ENCODE results near the gene ASIP. TPM values are rescaled to one million over a fixed set of nuclear protein-coding genes. Genes with fewer than 3 reads are reported as not detected.
"Not testable (repeated sequence)": the region's sequence is repeated elsewhere in the genome, so short reads cannot be mapped to it uniquely, and the experiment has no call there.

ASIP gene
- total RNA-seq, 1 experiment from 2014 or later = not detected

- Histone ChIP-seq H3K9ac (ENCODE audit: low read length) (no peak overlapping the region), H3K27me3 (ENCODE audit: low read length) (no peaks in the 10 kb centered on the region), H3K4me3 (ENCODE audit: low read length) (no peak overlapping the region), H3K9me3 (ENCODE audit: low read length) (no peaks in the 10 kb centered on the region), H2AFZ (ENCODE audit: low read length) (no peak overlapping the region), H3K79me2 (ENCODE audit: low read length) (no peaks in the 10 kb centered on the region), H3K36me3 (ENCODE audit: insufficient read depth, low read length) (no peaks in the 10 kb centered on the region), H3K4me1 (ENCODE audit: low read length) (no peaks in the 10 kb centered on the region), H3K9me2 (replicated peaks; ENCODE audit: insufficient read depth, low read length) (no peaks in the 10 kb centered on the region), H3K4me2 (ENCODE audit: low read depth, low read length, poor library complexity, severe bottlenecking) (no peak overlapping the region), H3K27ac (ENCODE audit: low read length) (no peak overlapping the region), H4K20me1 (ENCODE audit: insufficient read depth, low read depth, low read length) (no peaks in the 10 kb centered on the region)
- DNase-seq = no peak
These were observed 29.6 kb upstream of the ASIP start for GRCh38 chr20:34211591-34211990.

GRCh38 chr20:34213213-34213612 is 28.0 kb upstream of the ASIP start:
- Histone ChIP-seq H3K4me3 (ENCODE audit: low read length) (no peak overlapping the region), H3K79me2 (ENCODE audit: low read length) (no peaks in the 10 kb centered on the region), H4K20me1 (ENCODE audit: insufficient read depth, low read depth, low read length) (no peaks in the 10 kb centered on the region), H3K36me3 (ENCODE audit: insufficient read depth, low read length) (no peaks in the 10 kb centered on the region), H3K4me1 (ENCODE audit: low read length) (no peaks in the 10 kb centered on the region), H2AFZ (ENCODE audit: low read length) (no peak overlapping the region), H3K27me3 (ENCODE audit: low read length) (no peaks in the 10 kb centered on the region), H3K9me3 (ENCODE audit: low read length) (no peaks in the 10 kb centered on the region), H3K27ac (ENCODE audit: low read length) (no peak overlapping the region), H3K9me2 (replicated peaks; ENCODE audit: insufficient read depth, low read length) (no peaks in the 10 kb centered on the region), H3K4me2 (ENCODE audit: low read depth, low read length, poor library complexity, severe bottlenecking) (no peak overlapping the region), H3K9ac (ENCODE audit: low read length) (no peak overlapping the region)
- no peak for DNase-seq

GRCh38 chr20:34215711-34216381 is 25.4 kb upstream of the ASIP start:
- Histone ChIP-seq H3K4me3 (ENCODE audit: low read length) (no peak overlapping the region), H3K27me3 (ENCODE audit: low read length) (no peaks in the 10 kb centered on the region), H3K9ac (ENCODE audit: low read length) (no peak overlapping the region), H3K9me3 (ENCODE audit: low read length) (no peaks in the 10 kb centered on the region), H3K4me1 (ENCODE audit: low read length) (no peaks in the 10 kb centered on the region), H3K36me3 (ENCODE audit: insufficient read depth, low read length) (no peaks in the 10 kb centered on the region), H3K4me2 (ENCODE audit: low read depth, low read length, poor library complexity, severe bottlenecking) (no peak overlapping the region), H4K20me1 (ENCODE audit: insufficient read depth, low read depth, low read length) (no peaks in the 10 kb centered on the region), H3K9me2 (replicated peaks; ENCODE audit: insufficient read depth, low read length) (no peaks in the 10 kb centered on the region), H2AFZ (ENCODE audit: low read length) (no peak overlapping the region), H3K79me2 (ENCODE audit: low read length) (no peaks in the 10 kb centered on the region), H3K27ac (ENCODE audit: low read length) (no peak overlapping the region)
- no peak for DNase-seq

GRCh38 chr20:34216382-34216742 is 24.9 kb upstream of the ASIP start:
- no peak overlapping the region for H3K9ac ChIP-seq (ENCODE audit: low read length)
- no peaks in the 10 kb centered on the region for H3K79me2 ChIP-seq (ENCODE audit: low read length)
- DNase-seq = no peak
- no peaks in the 10 kb centered on the region for H3K9me2 ChIP-seq (replicated peaks; ENCODE audit: insufficient read depth, low read length)
- H3K27me3 ChIP-seq (ENCODE audit: low read length) = no peaks in the 10 kb centered on the region
- no peak overlapping the region for H3K4me3 ChIP-seq (ENCODE audit: low read length)
- H3K9me3 ChIP-seq (ENCODE audit: low read length) = no peaks in the 10 kb centered on the region
- H3K4me2 ChIP-seq (ENCODE audit: low read depth, low read length, poor library complexity, severe bottlenecking) = no peak overlapping the region
- H3K27ac ChIP-seq (ENCODE audit: low read length) = no peak overlapping the region
- no peak overlapping the region for H2AFZ ChIP-seq (ENCODE audit: low read length)
- H3K4me1 ChIP-seq (ENCODE audit: low read length) = no peaks in the 10 kb centered on the region
- H4K20me1 ChIP-seq (ENCODE audit: insufficient read depth, low read depth, low read length) = no peaks in the 10 kb centered on the region
- no peaks in the 10 kb centered on the region for H3K36me3 ChIP-seq (ENCODE audit: insufficient read depth, low read length)

- no peaks in the 10 kb centered on the region for H4K20me1 ChIP-seq (ENCODE audit: insufficient read depth, low read depth, low read length)
- no peaks in the 10 kb centered on the region for H3K79me2 ChIP-seq (ENCODE audit: low read length)
- H3K4me2 ChIP-seq (ENCODE audit: low read depth, low read length, poor library complexity, severe bottlenecking) = no peak overlapping the region
- no peaks in the 10 kb centered on the region for H3K9me3 ChIP-seq (ENCODE audit: low read length)
- no peak for DNase-seq
- H3K27ac ChIP-seq (ENCODE audit: low read length) = no peak overlapping the region
- no peaks in the 10 kb centered on the region for H3K27me3 ChIP-seq (ENCODE audit: low read length)
- no peak overlapping the region for H3K4me3 ChIP-seq (ENCODE audit: low read length)
- H3K9ac ChIP-seq (ENCODE audit: low read length) = no peak overlapping the region
- no peaks in the 10 kb centered on the region for H3K36me3 ChIP-seq (ENCODE audit: insufficient read depth, low read length)
- H3K9me2 ChIP-seq (replicated peaks; ENCODE audit: insufficient read depth, low read length) = no peaks in the 10 kb centered on the region
- no peaks in the 10 kb centered on the region for H3K4me1 ChIP-seq (ENCODE audit: low read length)
- no peak overlapping the region for H2AFZ ChIP-seq (ENCODE audit: low read length)
These were observed 20.7 kb upstream of the ASIP start for GRCh38 chr20:34220561-34220960.

GRCh38 chr20:34222208-34222607 is 19.0 kb upstream of the ASIP start:
- Histone ChIP-seq H3K9ac (ENCODE audit: low read length) (no peak overlapping the region), H3K36me3 (ENCODE audit: insufficient read depth, low read length) (no peaks in the 10 kb centered on the region), H2AFZ (ENCODE audit: low read length) (no peak overlapping the region), H3K4me2 (ENCODE audit: low read depth, low read length, poor library complexity, severe bottlenecking) (no peak overlapping the region), H4K20me1 (ENCODE audit: insufficient read depth, low read depth, low read length) (no peaks in the 10 kb centered on the region), H3K79me2 (ENCODE audit: low read length) (no peaks in the 10 kb centered on the region), H3K9me3 (ENCODE audit: low read length) (no peaks in the 10 kb centered on the region), H3K27ac (ENCODE audit: low read length) (no peak overlapping the region), H3K9me2 (replicated peaks; ENCODE audit: insufficient read depth, low read length) (no peaks in the 10 kb centered on the region), H3K27me3 (ENCODE audit: low read length) (no peaks in the 10 kb centered on the region), H3K4me1 (ENCODE audit: low read length) (no peaks in the 10 kb centered on the region), H3K4me3 (ENCODE audit: low read length) (no peak overlapping the region)
- DNase-seq = no peak

GRCh38 chr20:34224251-34224650 is 17.0 kb upstream of the ASIP start:
- not testable (repeated sequence) for H3K36me3 ChIP-seq (ENCODE audit: insufficient read depth, low read length); H3K4me2 ChIP-seq (ENCODE audit: low read depth, low read length, poor library complexity, severe bottlenecking); H2AFZ ChIP-seq (ENCODE audit: low read length); H3K27ac ChIP-seq (ENCODE audit: low read length); H3K79me2 ChIP-seq (ENCODE audit: low read length); H3K4me3 ChIP-seq (ENCODE audit: low read length); H3K9ac ChIP-seq (ENCODE audit: low read length); H4K20me1 ChIP-seq (ENCODE audit: insufficient read depth, low read depth, low read length); H3K9me2 ChIP-seq (replicated peaks; ENCODE audit: insufficient read depth, low read length); DNase-seq; H3K4me1 ChIP-seq (ENCODE audit: low read length); H3K9me3 ChIP-seq (ENCODE audit: low read length); H3K27me3 ChIP-seq (ENCODE audit: low read length)

GRCh38 chr20:34231634-34232033 is 9.6 kb upstream of the ASIP start:
- no peak overlapping the region for H3K27ac ChIP-seq (ENCODE audit: low read length)
- no peaks in the 10 kb centered on the region for H3K79me2 ChIP-seq (ENCODE audit: low read length)
- H3K9ac ChIP-seq (ENCODE audit: low read length) = no peak overlapping the region
- no peaks in the 10 kb centered on the region for H3K27me3 ChIP-seq (ENCODE audit: low read length)
- H2AFZ ChIP-seq (ENCODE audit: low read length) = no peak overlapping the region
- H3K4me3 ChIP-seq (ENCODE audit: low read length) = no peak overlapping the region
- no peaks in the 10 kb centered on the region for H3K9me2 ChIP-seq (replicated peaks; ENCODE audit: insufficient read depth, low read length)
- no peak overlapping the region for H3K4me2 ChIP-seq (ENCODE audit: low read depth, low read length, poor library complexity, severe bottlenecking)
- H4K20me1 ChIP-seq (ENCODE audit: insufficient read depth, low read depth, low read length) = no peaks in the 10 kb centered on the region
- H3K36me3 ChIP-seq (ENCODE audit: insufficient read depth, low read length) = no peaks in the 10 kb centered on the region
- no peaks in the 10 kb centered on the region for H3K9me3 ChIP-seq (ENCODE audit: low read length)
- no peak for DNase-seq
- H3K4me1 ChIP-seq (ENCODE audit: low read length) = no peaks in the 10 kb centered on the region

Measured in Karpas-422 (cell line).